ENCODE results near the gene CLCNKA.
"Not testable (repeated sequence)": the region's sequence is repeated elsewhere in the genome, so short reads cannot be mapped to it uniquely, and the experiment has no call there.

The CLCNKA gene

DNA sequence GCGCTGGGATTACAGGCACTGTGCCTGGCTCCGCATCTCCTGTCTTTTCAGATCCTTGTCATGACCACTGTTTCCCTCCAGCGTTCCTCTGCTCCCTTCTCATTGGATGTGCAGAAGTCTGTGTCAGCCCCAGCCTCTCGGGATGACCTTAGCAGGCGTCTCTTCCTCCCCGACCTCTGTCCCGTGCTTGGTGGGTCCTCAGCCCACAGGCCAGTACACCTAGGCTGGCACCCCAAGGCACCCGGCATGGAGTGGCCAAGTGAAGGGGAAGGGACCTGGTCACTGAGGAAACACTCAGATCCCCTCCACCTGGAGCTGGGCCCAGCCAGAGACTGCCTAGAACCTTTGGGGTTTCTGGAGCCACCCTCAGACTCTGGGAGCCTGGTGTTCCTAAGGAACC lies 19.4 kb downstream of the CLCNKA start:
- Histone ChIP-seq H2AFZ (ENCODE audit: low read depth, low read length) (no peak overlapping the region), H3K9me3 (ENCODE audit: insufficient read depth, low read length, severe bottlenecking) (no peaks in the 10 kb centered on the region), H3K4me3 (ENCODE audit: low read depth in 1 of 2, low read length in 2 of 2) (no peak overlapping the region), H3K27ac (ENCODE audit: low read length) (no peak overlapping the region), H3K4me2 (ENCODE audit: insufficient read depth, low read length) (no peak overlapping the region), H4K20me1 (ENCODE audit: insufficient read depth, low read length) (0 out of 2 replicates have a peak, but pooled peaks cover 6% of the 10 kb centered on the region), H3K9ac (ENCODE audit: low read depth, low read length) (no peak overlapping the region), H3K4me1 (ENCODE audit: insufficient read depth, low read length) (no peaks in the 10 kb centered on the region), H3K36me3 (ENCODE audit: insufficient read depth, low read length) (no peaks in the 10 kb centered on the region), H3K27me3 (ENCODE audit: insufficient read depth, low read length, poor library complexity) (peaks cover 8% of the 10 kb centered on the region), H3K79me2 (ENCODE audit: insufficient read depth, low read length) (no peaks in the 10 kb centered on the region)
- TF ChIP-seq, protein P1, sequence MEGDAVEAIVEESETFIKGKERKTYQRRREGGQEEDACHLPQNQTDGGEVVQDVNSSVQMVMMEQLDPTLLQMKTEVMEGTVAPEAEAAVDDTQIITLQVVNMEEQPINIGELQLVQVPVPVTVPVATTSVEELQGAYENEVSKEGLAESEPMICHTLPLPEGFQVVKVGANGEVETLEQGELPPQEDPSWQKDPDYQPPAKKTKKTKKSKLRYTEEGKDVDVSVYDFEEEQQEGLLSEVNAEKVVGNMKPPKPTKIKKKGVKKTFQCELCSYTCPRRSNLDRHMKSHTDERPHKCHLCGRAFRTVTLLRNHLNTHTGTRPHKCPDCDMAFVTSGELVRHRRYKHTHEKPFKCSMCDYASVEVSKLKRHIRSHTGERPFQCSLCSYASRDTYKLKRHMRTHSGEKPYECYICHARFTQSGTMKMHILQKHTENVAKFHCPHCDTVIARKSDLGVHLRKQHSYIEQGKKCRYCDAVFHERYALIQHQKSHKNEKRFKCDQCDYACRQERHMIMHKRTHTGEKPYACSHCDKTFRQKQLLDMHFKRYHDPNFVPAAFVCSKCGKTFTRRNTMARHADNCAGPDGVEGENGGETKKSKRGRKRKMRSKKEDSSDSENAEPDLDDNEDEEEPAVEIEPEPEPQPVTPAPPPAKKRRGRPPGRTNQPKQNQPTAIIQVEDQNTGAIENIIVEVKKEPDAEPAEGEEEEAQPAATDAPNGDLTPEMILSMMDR (IDR thresholded peaks at IDR 0.05; ENCODE audit: borderline replicate concordance, extremely low read depth, low read length, poor library complexity, severe bottlenecking): no peak
- no peak for TF ChIP-seq EZH2 (IDR thresholded peaks at IDR 0.05; ENCODE audit: borderline replicate concordance, low read depth, low read length, severe bottlenecking)
- ATAC-seq (ENCODE audit: insufficient read depth, low read depth) (no peak), DNase-seq (no peak)

DNA sequence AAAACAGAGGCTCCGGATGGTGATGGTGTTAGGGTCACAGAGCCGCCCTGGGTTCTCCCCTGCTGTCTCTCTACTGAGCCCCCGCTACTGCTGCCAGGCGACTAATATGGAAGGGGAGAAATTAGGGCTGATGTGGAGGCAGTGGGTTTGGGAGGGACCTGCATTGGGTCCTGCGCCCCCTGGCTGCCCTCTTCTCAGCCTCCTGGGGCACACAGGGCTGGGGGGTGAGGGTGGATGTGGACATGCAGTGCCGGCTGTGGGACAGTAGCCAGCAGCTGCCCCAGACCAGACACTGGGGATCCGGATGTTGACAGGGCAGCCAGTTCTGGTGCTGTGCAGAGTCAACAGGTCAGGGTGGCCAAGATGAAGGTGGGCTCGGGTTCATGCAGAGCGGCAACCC lies 20.3 kb downstream of the CLCNKA start:
- ATAC-seq (ENCODE audit: insufficient read depth, low read depth) (no peak), DNase-seq (no peak)
- no peak overlapping the region for H3K27ac ChIP-seq (ENCODE audit: low read length)
- H3K79me2 ChIP-seq (ENCODE audit: insufficient read depth, low read length): no peaks in the 10 kb centered on the region
- no peak overlapping the region for H3K4me2 ChIP-seq (ENCODE audit: insufficient read depth, low read length)
- no peaks in the 10 kb centered on the region for H3K4me1 ChIP-seq (ENCODE audit: insufficient read depth, low read length)
- no peak for TF ChIP-seq EZH2 (IDR thresholded peaks at IDR 0.05; ENCODE audit: borderline replicate concordance, low read depth, low read length, severe bottlenecking)
- TF ChIP-seq, protein P1 (IDR thresholded peaks at IDR 0.05; ENCODE audit: borderline replicate concordance, extremely low read depth, low read length, poor library complexity, severe bottlenecking): no peak
- no peaks in the 10 kb centered on the region for H3K36me3 ChIP-seq (ENCODE audit: insufficient read depth, low read length)
- H4K20me1 ChIP-seq (ENCODE audit: insufficient read depth, low read length): 0 out of 2 replicates have a peak, but pooled peaks cover 6% of the 10 kb centered on the region
- no peaks in the 10 kb centered on the region for H3K9me3 ChIP-seq (ENCODE audit: insufficient read depth, low read length, severe bottlenecking)
- no peak overlapping the region for H3K4me3 ChIP-seq (ENCODE audit: low read depth in 1 of 2, low read length in 2 of 2)
- H3K9ac ChIP-seq (ENCODE audit: low read depth, low read length): no peak overlapping the region
- no peak overlapping the region for H2AFZ ChIP-seq (ENCODE audit: low read depth, low read length)
- peaks cover 8% of the 10 kb centered on the region for H3K27me3 ChIP-seq (ENCODE audit: insufficient read depth, low read length, poor library complexity)

DNA sequence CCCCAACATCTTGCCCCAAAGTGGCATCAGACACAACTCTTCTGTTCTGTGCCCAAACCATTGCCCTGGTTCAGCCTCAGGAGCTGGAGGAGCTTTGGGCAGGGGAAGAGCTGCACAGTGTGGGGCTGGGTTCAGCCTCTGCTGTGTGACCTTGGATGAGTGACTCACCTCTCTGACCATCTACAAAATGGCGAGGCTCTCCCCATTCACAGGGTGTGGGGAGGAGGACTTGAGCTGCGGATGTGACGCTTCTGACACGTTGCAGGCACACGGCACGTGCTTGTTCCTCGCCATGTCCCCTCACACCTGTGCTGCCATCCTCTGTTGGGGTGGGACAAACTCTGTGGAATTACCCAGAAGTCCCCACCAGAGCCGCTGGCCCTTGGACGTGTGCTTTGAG lies 20.8 kb downstream of the CLCNKA start:
- not testable (repeated sequence) for ATAC-seq (ENCODE audit: insufficient read depth, low read depth); H3K27me3 ChIP-seq (ENCODE audit: insufficient read depth, low read length, poor library complexity)

DNA sequence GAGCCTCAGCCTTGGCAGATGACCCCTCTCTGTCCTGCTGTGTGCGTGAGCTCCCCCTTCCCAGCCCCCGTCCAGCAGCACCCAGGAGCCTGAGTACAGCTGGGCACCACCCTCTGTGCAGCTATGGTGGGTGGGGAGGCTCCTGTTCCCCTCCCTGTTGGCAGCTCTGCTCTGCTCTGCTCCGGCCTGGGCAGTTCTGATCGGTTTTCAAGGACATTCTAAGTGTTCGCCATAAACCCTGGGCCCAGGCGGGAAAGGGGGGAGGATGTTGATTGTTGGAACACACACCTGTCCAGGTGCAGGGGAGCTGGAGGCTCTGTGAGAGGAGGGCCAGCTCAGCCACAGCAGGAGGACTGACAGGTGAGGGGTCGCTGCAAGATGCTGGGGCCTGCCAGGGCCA lies 21.7 kb downstream of the CLCNKA start, which contains the start of gene CLCNKB:
CLCNKB (plus strand) TSS at position 262 of the 400 bp plus-strand sequence. CDS start 711 bp downstream, outside the sequence.
- peaks cover 8% of the 10 kb centered on the region for H3K27me3 ChIP-seq (ENCODE audit: insufficient read depth, low read length, poor library complexity)
- no peak within 1 kb of the TSS for H3K4me2 ChIP-seq (ENCODE audit: insufficient read depth, low read length)
- H3K9me3 ChIP-seq (ENCODE audit: insufficient read depth, low read length, severe bottlenecking): no peaks in the 10 kb centered on the region
- TF ChIP-seq, protein P1 (IDR thresholded peaks at IDR 0.05; ENCODE audit: borderline replicate concordance, extremely low read depth, low read length, poor library complexity, severe bottlenecking): no peak
- no peak for TF ChIP-seq EZH2 (IDR thresholded peaks at IDR 0.05; ENCODE audit: borderline replicate concordance, low read depth, low read length, severe bottlenecking)
- H2AFZ ChIP-seq (ENCODE audit: low read depth, low read length): no peak within 1 kb of the TSS
- DNase-seq: no peak
- H3K4me3 ChIP-seq (ENCODE audit: low read depth in 1 of 2, low read length in 2 of 2): no peak within 1 kb of the TSS
- no peaks in the 10 kb centered on the region for H3K79me2 ChIP-seq (ENCODE audit: insufficient read depth, low read length)
- no peaks in the 10 kb centered on the region for H3K4me1 ChIP-seq (ENCODE audit: insufficient read depth, low read length)
- H3K36me3 ChIP-seq (ENCODE audit: insufficient read depth, low read length): no peaks in the 10 kb centered on the region
- H4K20me1 ChIP-seq (ENCODE audit: insufficient read depth, low read length): 0 out of 2 replicates have a peak, but pooled peaks cover 6% of the 10 kb centered on the region
- no peak within 1 kb of the TSS for H3K27ac ChIP-seq (ENCODE audit: low read length)
- no peak for ATAC-seq (ENCODE audit: insufficient read depth, low read depth)
- no peak within 1 kb of the TSS for H3K9ac ChIP-seq (ENCODE audit: low read depth, low read length)

More for the DNA sequence above, 20.8 kb downstream of the CLCNKA start:
- H2AFZ ChIP-seq (ENCODE audit: low read depth, low read length); DNase-seq; H4K20me1 ChIP-seq (ENCODE audit: insufficient read depth, low read length); H3K4me1 ChIP-seq (ENCODE audit: insufficient read depth, low read length); H3K9ac ChIP-seq (ENCODE audit: low read depth, low read length); H3K4me2 ChIP-seq (ENCODE audit: insufficient read depth, low read length); H3K36me3 ChIP-seq (ENCODE audit: insufficient read depth, low read length); H3K79me2 ChIP-seq (ENCODE audit: insufficient read depth, low read length); H3K27ac ChIP-seq (ENCODE audit: low read length); H3K9me3 ChIP-seq (ENCODE audit: insufficient read depth, low read length, severe bottlenecking); H3K4me3 ChIP-seq (ENCODE audit: low read depth in 1 of 2, low read length in 2 of 2): not testable (repeated sequence)
